OCI-LY7 (cell line): Measurements from ENCODE around the gene BBS9. TPM values are rescaled to one million over a fixed set of nuclear protein-coding genes. Genes with fewer than 3 reads are reported as not detected.
"Not testable (repeated sequence)": the region's sequence is repeated elsewhere in the genome, so short reads cannot be mapped to it uniquely, and the experiment has no call there.

ENCODE experiments used
- BruUV-seq: library from RNA; stranded (reverse); fragments of 400-500 nt; replicated peaks from 2 replicates; lab custom pipeline; 2021; lab: Mats Ljungman, UMichigan
- CTCF ChIA-PET: fragments of 300-600 bp; sonication (Branson Sonifier 250); formaldehyde crosslinking; loops from one replicate; lab custom pipeline; 2022; ENCODE audit warnings: antibody characterized with exemption; ENCODE audit not compliant: unreplicated experiment; lab: Charles Lee
- POLR2A ChIA-PET: fragments of 300-600 bp; sonication (Branson Sonifier 250); formaldehyde crosslinking; loops from one replicate; lab custom pipeline; 2022; ENCODE audit warnings: antibody characterized with exemption; lab: Charles Lee
- DNase-seq: peaks from one replicate; pipeline ENCODE4 v3.0.0-alpha.2; 2015; ENCODE audit warnings: low spot score
- H2AFZ ChIP-seq: fragments of 200-600 bp; sonication (generic), shearing (Covaris generic); 2 replicates; pipeline ENCODE4 v1.6.1; 2014; ENCODE audit warnings: mild to moderate bottlenecking, antibody characterized with exemption, low read length, moderate library complexity
- H3K27ac ChIP-seq: fragments of 200-600 bp; sonication (generic); 2 replicates; pipeline ENCODE4 v1.5.1; 2014; ENCODE audit warnings: mixed run types, low read depth, mild to moderate bottlenecking, moderate library complexity, low read length, inconsistent platforms; ENCODE audit not compliant: poor library complexity, severe bottlenecking
- H3K36me3 ChIP-seq: fragments of 200-600 bp; sonication (generic); 2 replicates; pipeline ENCODE4 v1.6.1; 2014; ENCODE audit warnings: mild to moderate bottlenecking, antibody characterized with exemption, low read length, moderate library complexity, mixed read lengths; ENCODE audit not compliant: insufficient read depth
- H3K4me1 ChIP-seq: fragments of 200-600 bp; sonication (generic); 2 replicates; pipeline ENCODE4 v1.5.1; 2014; ENCODE audit warnings: mild to moderate bottlenecking, low read length; ENCODE audit not compliant: insufficient read depth, poor library complexity, severe bottlenecking
- H3K4me2 ChIP-seq: fragments of 200-600 bp; sonication (generic); 2 replicates; pipeline ENCODE4 v1.6.1; 2014; ENCODE audit warnings: mild to moderate bottlenecking, low read length
- H3K4me3 ChIP-seq: fragments of 200-600 bp; sonication (generic); 2 replicates; pipeline ENCODE4 v1.5.1; 2014; ENCODE audit warnings: mild to moderate bottlenecking, low read depth, low read length; ENCODE audit not compliant: poor library complexity, severe bottlenecking
- H3K79me2 ChIP-seq: fragments of 200-600 bp; sonication (generic); 2 replicates; pipeline ENCODE4 v1.6.1; 2016; ENCODE audit warnings: low read depth, mild to moderate bottlenecking, low read length, moderate library complexity, mixed read lengths; ENCODE audit not compliant: insufficient read depth
- H3K9me2 ChIP-seq: fragments of 200-600 bp; sonication (generic); 2 replicates; pipeline ENCODE4 v1.6.1; 2016; ENCODE audit warnings: mild to moderate bottlenecking, low read length, mixed read lengths; ENCODE audit not compliant: insufficient read depth
- H3K9me3 ChIP-seq: fragments of 200-600 bp; sonication (generic); 2 replicates; pipeline ENCODE4 v1.6.1; 2014; ENCODE audit warnings: mild to moderate bottlenecking, mixed run types, low read length, mixed read lengths
- H4K20me1 ChIP-seq: fragments of 200-600 bp; sonication (generic); 2 replicates; pipeline ENCODE4 v1.6.1; 2014; ENCODE audit warnings: mild to moderate bottlenecking, antibody characterized with exemption, low read length, moderate library complexity, mixed read lengths; ENCODE audit not compliant: insufficient read depth
- CTCF ChIP-seq: fragments of 200-600 bp; sonication (generic); conservative IDR thresholded peaks from 2 replicates; pipeline ENCODE4 v1.5.1; 2014; ENCODE audit warnings: mild to moderate bottlenecking, antibody characterized with exemption, low read length, moderate library complexity, mixed read lengths
- EZH2phosphoT487 ChIP-seq: fragments of 200-600 bp; sonication (generic); IDR thresholded peaks from 2 replicates; pipeline ENCODE4 v1.6.1; 2018; ENCODE audit warnings: low read depth, borderline replicate concordance, mild to moderate bottlenecking, mixed run types, antibody characterized with exemption, low read length, moderate library complexity, mixed read lengths
- intact Hi-C: fragments of 100-400 bp; cut with micrococcal nuclease; formaldehyde crosslinking; loops from one replicate; pipeline ENCODE4 v1.10.0; 2022; ENCODE audit not compliant: unreplicated experiment
- total RNA-seq, 2 experiments: library from RNA; depleted of rRNA in 1 of 2; stranded (reverse); fragments of >200 nt in 1 of 2; shearing (Covaris generic) in 1 of 2; gene quantifications; 2 replicates each; pipeline ENCODE4 v1.2.3, GENCODE V29; 2014 to 2022

The BBS9 gene
- total RNA-seq, 2 experiments from 2014 or later, result 6.8 to 14.8 TPM

GRCh38 chr7:33517191-33517590 is 387.8 kb downstream of the BBS9 start:
- Histone ChIP-seq H3K36me3 (no peaks in the 10 kb centered on the region), H3K4me1 (no peaks in the 10 kb centered on the region), H3K4me3 (no peak overlapping the region), H3K79me2 (no peaks in the 10 kb centered on the region), H2AFZ (no peak overlapping the region), H3K9me3 (no peaks in the 10 kb centered on the region), H3K27ac (no peak overlapping the region), H3K9me2 (no peaks in the 10 kb centered on the region), H3K4me2 (no peak overlapping the region), H4K20me1 (no peaks in the 10 kb centered on the region)
- POLR2A ChIA-PET, result no interaction called here
- TF ChIP-seq EZH2phosphoT487 (no peak), CTCF (no peak)
- no peak for DNase-seq
- no TSS peak for BruUV-seq
- intact Hi-C loops, result no loop called here
- CTCF ChIA-PET, result no interaction called here

GRCh38 chr7:33527008-33527407 is 397.6 kb downstream of the BBS9 start:
- H3K79me2 ChIP-seq, BruUV-seq, POLR2A ChIA-PET, H4K20me1 ChIP-seq, H2AFZ ChIP-seq, H3K36me3 ChIP-seq, H3K27ac ChIP-seq, DNase-seq, CTCF ChIA-PET, H3K9me3 ChIP-seq, H3K4me2 ChIP-seq, H3K9me2 ChIP-seq, H3K4me3 ChIP-seq, H3K4me1 ChIP-seq, intact Hi-C loops: not testable (repeated sequence)

- DNase-seq, H3K79me2 ChIP-seq, H3K27ac ChIP-seq, H3K4me2 ChIP-seq, H3K9me2 ChIP-seq, H3K4me1 ChIP-seq, H3K36me3 ChIP-seq, H3K9me3 ChIP-seq, H4K20me1 ChIP-seq, POLR2A ChIA-PET, intact Hi-C loops, H3K4me3 ChIP-seq, H2AFZ ChIP-seq, CTCF ChIA-PET, BruUV-seq: not testable (repeated sequence)
Measured at GRCh38 chr7:33527613-33528012, 398.2 kb downstream of the BBS9 start.

- intact Hi-C loops, result no loop called here
- H4K20me1 ChIP-seq, result no peaks in the 10 kb centered on the region
- H3K4me3 ChIP-seq, result no peak overlapping the region
- no peaks in the 10 kb centered on the region for H3K4me1 ChIP-seq
- H2AFZ ChIP-seq, result no peak overlapping the region
- H3K36me3 ChIP-seq, result no peaks in the 10 kb centered on the region
- TF ChIP-seq CTCF (no peak), EZH2phosphoT487 (no peak)
- H3K9me2 ChIP-seq, result no peaks in the 10 kb centered on the region
- no peaks in the 10 kb centered on the region for H3K79me2 ChIP-seq
- H3K9me3 ChIP-seq, result no peaks in the 10 kb centered on the region
- BruUV-seq, result no TSS peak
- ChIA-PET CTCF (no interaction called here), POLR2A (interaction anchor here (1.0 kb wide), 1 partner anchor 10 kb away, joined by 4 read pairs; no protein-coding TSS in a partner anchor)
- no peak overlapping the region for H3K27ac ChIP-seq
- no peak overlapping the region for H3K4me2 ChIP-seq
- DNase-seq, result no peak
Measured at GRCh38 chr7:33529070-33529469, 399.7 kb downstream of the BBS9 start.
